ENCODE data around the gene ING3. TPM values are rescaled to one million over a fixed set of nuclear protein-coding genes. Genes with fewer than 3 reads are reported as not detected.

ING3 gene
- total and polyA plus RNA-seq, 2 of the 13 experiments (the other 11 are each of a cell fraction or from before 2014, with no cell fraction given) = 6.9 to 12.8 TPM

GRCh38 chr7:120950539-120951308, at the start of gene ING3 (continued):
- TF ChIP-seq PHF8 (CRISPR knock-in tag; IDR thresholded peaks at IDR 0.05) = peak; percentile 79
- peak; percentile 76 for TF ChIP-seq GATAD1 (CRISPR knock-in tag; IDR thresholded peaks at IDR 0.05)
- peak; percentile 83 for TF ChIP-seq POLR2G (IDR thresholded peaks at IDR 0.05; ENCODE audit: low read depth, low read length)
- no peak for TF ChIP-seq SOX6 (IDR thresholded peaks at IDR 0.05)
- TF ChIP-seq SOX6 (CRISPR knock-in tag; IDR thresholded peaks at IDR 0.05) = peak; percentile 32; the same call in 1 of the 2 replicates
- no peak for TF ChIP-seq ZNF619 (CRISPR knock-in tag; IDR thresholded peaks at IDR 0.05)
- TF ChIP-seq NONO (IDR thresholded peaks at IDR 0.05) = no peak
- no peak; the same call in none of the 2 replicates for TF ChIP-seq NONO (CRISPR knock-in tag; conservative IDR thresholded peaks at IDR 0.05)
- TF ChIP-seq MYC (CRISPR knock-in tag; IDR thresholded peaks at IDR 0.05; ENCODE audit: borderline replicate concordance) = peak; percentile 68; the same call in 1 of the 2 replicates
- TF ChIP-seq, protein P1, sequence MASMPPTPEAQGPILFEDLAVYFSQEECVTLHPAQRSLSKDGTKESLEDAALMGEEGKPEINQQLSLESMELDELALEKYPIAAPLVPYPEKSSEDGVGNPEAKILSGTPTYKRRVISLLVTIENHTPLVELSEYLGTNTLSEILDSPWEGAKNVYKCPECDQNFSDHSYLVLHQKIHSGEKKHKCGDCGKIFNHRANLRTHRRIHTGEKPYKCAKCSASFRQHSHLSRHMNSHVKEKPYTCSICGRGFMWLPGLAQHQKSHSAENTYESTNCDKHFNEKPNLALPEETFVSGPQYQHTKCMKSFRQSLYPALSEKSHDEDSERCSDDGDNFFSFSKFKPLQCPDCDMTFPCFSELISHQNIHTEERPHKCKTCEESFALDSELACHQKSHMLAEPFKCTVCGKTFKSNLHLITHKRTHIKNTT (CRISPR knock-in tag; IDR thresholded peaks at IDR 0.05) = no peak
- TF ChIP-seq CREM (IDR thresholded peaks at IDR 0.05) = peak; percentile 99
- TF ChIP-seq CREM (CRISPR knock-in tag; IDR thresholded peaks at IDR 0.05) = no peak; the same call in 1 of the 2 replicates
- TF ChIP-seq ZBTB8A (CRISPR knock-in tag; IDR thresholded peaks at IDR 0.05; ENCODE audit: borderline replicate concordance, low read depth) = peak; percentile 50; the same call in 1 of the 2 replicates
- TF ChIP-seq ZNF275 (CRISPR knock-in tag; IDR thresholded peaks at IDR 0.05; ENCODE audit: borderline replicate concordance) = 0 out of 2 replicates have a peak, but pooled peaks have one; percentile 50
- TF ChIP-seq, protein P2, sequence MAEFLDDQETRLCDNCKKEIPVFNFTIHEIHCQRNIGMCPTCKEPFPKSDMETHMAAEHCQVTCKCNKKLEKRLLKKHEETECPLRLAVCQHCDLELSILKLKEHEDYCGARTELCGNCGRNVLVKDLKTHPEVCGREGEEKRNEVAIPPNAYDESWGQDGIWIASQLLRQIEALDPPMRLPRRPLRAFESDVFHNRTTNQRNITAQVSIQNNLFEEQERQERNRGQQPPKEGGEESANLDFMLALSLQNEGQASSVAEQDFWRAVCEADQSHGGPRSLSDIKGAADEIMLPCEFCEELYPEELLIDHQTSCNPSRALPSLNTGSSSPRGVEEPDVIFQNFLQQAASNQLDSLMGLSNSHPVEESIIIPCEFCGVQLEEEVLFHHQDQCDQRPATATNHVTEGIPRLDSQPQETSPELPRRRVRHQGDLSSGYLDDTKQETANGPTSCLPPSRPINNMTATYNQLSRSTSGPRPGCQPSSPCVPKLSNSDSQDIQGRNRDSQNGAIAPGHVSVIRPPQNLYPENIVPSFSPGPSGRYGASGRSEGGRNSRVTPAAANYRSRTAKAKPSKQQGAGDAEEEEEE (CRISPR knock-in tag; IDR thresholded peaks at IDR 0.05; ENCODE audit: borderline replicate concordance) = no peak
- no peak for TF ChIP-seq ZNF556 (CRISPR knock-in tag; IDR thresholded peaks at IDR 0.05; ENCODE audit: borderline replicate concordance)
- peak; percentile 90 for TF ChIP-seq ASH2L (IDR thresholded peaks at IDR 0.05; ENCODE audit: insufficient read length, low read depth, low read length)
- 0 out of 2 replicates have a peak, but pooled peaks have one; percentile 20 for TF ChIP-seq ZNF337 (CRISPR knock-in tag; IDR thresholded peaks at IDR 0.05; ENCODE audit: borderline replicate concordance, low read depth)
- peak; percentile 87 for TF ChIP-seq ZBTB21 (CRISPR knock-in tag; IDR thresholded peaks at IDR 0.05)
- TF ChIP-seq HCFC1 (IDR thresholded peaks at IDR 0.05; ENCODE audit: low read depth, low read length) = peak; percentile 92
- TF ChIP-seq MIER3 (CRISPR knock-in tag; IDR thresholded peaks at IDR 0.05; ENCODE audit: borderline replicate concordance) = peak; percentile 64; the same call in 1 of the 2 replicates
- TF ChIP-seq GATA4 (IDR thresholded peaks at IDR 0.05; ENCODE audit: borderline replicate concordance, low read depth) = no peak
- TF ChIP-seq ATF1 (CRISPR knock-in tag; IDR thresholded peaks at IDR 0.05) = peak; percentile 97
- TF ChIP-seq, protein P3, sequence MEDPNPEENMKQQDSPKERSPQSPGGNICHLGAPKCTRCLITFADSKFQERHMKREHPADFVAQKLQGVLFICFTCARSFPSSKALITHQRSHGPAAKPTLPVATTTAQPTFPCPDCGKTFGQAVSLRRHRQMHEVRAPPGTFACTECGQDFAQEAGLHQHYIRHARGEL (CRISPR knock-in tag; IDR thresholded peaks at IDR 0.05) = no peak
- peak; percentile 81 for TF ChIP-seq CHD2 (IDR thresholded peaks at IDR 0.05; ENCODE audit: low read depth, low read length)
- TF ChIP-seq TBP (CRISPR knock-in tag; IDR thresholded peaks at IDR 0.05) = peak; percentile 86; the same call in 1 of the 2 replicates
